Hypothalamus (tissue), 51 donors: Measurements from ENCODE around the gene C1QTNF1.
A peak's percentile ranks its signal among the peaks of the same experiment; 100 is the strongest.
"Not testable (repeated sequence)": the region's sequence is repeated elsewhere in the genome, so short reads cannot be mapped to it uniquely, and the experiment has no call there.

Experiments used
- DNase-seq, 51 donors: peaks; one replicate each; lab custom pipeline; 2025; lab: John Stamatoyannopoulos, UW

The C1QTNF1 gene

DNA sequence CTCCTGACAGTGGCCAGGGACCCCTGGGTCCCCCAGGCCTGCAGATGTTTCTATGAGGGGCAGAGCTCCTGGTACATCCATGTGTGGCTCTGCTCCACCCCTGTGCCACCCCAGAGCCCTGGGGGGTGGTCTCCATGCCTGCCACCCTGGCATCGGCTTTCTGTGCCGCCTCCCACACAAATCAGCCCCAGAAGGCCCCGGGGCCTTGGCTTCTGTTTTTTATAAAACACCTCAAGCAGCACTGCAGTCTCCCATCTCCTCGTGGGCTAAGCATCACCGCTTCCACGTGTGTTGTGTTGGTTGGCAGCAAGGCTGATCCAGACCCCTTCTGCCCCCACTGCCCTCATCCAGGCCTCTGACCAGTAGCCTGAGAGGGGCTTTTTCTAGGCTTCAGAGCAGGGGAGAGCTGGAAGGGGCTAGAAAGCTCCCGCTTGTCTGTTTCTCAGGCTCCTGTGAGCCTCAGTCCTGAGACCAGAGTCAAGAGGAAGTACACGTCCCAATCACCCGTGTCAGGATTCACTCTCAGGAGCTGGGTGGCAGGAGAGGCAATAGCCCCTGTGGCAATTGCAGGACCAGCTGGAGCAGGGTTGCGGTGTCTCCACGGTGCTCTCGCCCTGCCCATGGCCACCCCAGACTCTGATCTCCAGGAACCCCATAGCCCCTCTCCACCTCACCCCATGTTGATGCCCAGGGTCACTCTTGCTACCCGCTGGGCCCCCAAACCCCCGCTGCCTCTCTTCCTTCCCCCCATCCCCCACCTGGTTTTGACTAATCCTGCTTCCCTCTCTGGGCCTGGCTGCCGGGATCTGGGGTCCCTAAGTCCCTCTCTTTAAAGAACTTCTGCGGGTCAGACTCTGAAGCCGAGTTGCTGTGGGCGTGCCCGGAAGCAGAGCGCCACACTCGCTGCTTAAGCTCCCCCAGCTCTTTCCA lies 25.1 kb downstream of the C1QTNF1 start:
- no peak for DNase-seq

DNA sequence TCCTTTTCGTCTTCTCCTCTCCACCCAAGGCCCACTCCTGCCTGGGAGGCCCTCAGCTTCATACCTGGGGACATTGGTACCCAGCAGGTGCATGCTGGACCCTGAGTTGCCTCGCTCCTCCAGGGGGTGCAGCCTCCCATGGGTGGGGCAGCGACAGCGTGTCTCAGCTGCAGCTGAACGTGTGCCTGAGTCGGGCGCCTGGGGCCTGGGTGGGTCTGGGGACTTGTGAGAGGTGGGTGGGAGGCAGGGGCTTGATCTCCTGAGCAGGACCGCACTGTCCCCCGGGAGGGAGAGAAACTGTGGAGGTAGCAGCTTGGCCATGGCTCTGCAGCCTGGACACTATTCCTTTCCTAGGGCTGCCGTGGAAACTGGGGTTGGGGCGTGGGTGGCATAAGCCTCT lies 25.9 kb downstream of the C1QTNF1 start:
- DNase-seq = no peak

DNA sequence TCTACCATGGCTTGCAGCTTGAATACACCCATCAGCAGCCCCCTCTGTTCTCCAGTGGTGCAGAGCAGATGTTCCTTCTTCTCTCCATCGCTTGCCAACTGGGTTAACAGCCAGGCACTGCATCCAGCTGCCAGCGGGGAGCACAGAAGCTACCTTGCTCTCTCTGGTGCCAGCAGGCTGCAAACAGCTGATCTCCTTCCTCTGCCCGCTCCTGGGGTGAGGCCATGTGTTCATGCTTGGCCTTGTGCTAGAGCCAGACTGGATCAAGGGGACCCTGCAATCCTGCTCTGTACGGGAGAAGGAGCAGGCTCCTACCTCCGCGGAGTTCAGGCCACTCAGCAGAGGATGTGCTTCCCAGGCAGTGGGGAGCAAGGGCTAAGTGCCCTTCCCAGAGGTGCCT lies 26.6 kb downstream of the C1QTNF1 start:
- no peak for DNase-seq

DNA sequence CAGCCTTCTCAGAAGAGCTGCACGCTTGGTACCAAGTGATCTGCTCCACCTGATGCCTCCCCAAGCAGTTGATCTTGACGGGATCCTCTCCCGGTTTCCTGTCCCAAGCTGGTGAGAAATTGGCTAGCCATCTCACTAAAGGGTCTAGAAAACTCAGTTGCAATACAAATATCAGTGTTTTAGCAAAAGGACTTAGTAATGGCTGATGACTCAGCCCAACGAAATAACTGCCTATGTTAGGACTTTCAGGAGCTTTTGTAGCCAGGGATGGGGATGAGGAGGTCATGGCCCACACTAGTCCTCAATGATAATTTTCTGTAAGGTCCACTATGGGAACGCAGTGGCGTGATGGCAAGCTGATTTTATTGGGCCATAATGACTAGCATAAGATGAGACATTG lies 27.3 kb downstream of the C1QTNF1 start:
- no peak for DNase-seq

DNA sequence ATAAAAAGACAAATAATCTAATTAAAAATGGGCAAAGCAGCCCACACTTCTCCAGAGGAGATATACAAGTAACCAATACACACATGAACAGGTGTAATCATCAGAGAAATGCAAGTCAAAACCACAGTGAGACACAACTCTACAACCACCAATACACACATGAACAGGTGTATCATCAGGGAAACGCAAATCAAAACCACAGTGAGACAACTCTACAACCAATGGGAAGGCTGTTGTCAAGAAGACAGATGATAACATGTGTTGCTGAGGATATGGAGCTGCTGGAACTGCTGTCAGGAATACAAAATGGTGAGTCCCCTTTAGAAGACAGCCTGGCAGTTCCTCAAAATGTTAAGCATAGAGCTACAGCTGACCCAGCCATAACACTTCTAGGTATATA lies 28.2 kb downstream of the C1QTNF1 start:
- DNase-seq = no peak

DNA sequence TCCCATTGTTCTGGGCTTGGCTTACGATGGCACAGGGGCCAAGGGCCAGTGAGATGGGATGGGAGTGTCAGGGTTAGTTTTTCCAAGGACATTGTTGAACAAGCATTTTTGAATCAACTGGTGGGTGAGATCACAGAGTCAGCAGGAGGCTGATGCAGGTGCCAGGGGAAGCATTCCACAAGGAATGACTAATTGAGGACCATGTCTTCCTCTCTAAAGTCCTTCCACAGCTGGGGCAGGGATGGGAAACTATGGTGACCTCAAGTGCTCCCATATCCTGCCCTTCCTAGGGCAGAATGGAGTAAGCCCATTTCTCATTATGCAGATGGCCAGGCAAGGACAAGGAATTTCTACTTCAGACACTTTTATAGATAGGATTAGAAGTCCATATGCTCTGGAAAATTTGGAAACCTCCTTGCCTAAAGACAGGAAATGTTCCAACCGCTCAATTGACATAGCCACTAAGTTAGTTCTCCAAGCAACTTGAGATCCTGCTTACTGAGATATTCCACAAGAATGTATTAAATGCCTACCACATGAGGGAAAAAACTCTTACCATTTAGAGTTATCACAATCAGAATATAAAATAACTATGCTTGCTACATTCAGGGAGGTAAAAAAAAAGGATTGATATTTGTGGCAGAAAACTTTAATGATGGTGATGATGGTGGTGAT lies 29.4 kb downstream of the C1QTNF1 start:
- no peak for DNase-seq

DNA sequence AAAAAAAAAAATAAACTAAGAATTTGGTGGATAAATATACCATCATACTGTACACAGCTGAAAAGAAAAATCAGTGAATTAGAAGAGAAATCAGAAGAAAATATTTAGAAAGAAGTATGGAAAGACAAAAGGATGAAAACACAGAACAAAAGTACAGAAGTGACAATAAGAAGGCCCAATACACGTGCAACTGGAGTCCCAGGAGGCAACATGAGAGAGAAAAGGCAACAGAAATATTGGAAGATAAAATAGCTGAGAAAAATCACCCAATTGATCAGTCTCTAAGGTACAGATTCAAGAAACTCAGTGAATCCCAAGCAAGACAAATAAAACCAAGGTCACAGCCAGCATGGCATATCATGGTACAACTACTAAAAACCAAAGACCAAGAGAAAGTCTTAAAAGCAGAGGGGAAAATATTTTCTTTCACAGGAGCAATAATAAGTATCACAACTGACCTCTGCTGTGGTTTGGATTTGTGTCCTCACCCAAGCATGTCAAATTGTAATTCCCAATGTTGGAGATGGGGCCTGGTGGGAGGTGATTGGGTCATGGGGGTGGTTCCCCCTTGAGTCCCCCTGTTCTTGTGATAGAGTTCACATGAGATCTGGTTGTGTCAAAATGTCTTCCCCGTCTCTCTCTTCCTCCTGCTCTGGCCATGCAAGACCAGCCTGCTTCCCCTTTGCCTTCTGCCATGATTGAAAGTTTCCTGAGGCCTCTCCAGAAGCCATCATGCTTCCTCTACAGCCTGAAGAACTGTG lies 30.4 kb downstream of the C1QTNF1 start:
- no peak for DNase-seq

DNA sequence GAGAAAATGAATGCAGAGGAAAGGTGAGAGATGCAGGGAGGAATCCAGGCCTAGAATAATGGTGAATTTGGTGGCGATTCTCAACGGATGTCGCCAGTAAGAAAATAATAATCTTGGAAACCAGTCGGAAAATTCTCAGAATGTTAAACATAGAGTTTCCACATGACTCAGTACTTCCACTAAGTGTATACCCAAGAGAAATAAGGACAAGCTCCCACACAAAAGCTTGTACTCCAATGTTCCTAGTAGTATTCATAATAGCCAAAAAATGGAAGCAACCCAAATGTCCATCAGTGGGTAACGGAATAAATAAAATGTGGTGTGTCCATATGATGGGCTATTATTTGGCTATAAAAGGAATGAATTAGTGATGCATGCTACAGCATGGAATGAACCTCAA lies 31.2 kb downstream of the C1QTNF1 start:
- no peak for DNase-seq

DNA sequence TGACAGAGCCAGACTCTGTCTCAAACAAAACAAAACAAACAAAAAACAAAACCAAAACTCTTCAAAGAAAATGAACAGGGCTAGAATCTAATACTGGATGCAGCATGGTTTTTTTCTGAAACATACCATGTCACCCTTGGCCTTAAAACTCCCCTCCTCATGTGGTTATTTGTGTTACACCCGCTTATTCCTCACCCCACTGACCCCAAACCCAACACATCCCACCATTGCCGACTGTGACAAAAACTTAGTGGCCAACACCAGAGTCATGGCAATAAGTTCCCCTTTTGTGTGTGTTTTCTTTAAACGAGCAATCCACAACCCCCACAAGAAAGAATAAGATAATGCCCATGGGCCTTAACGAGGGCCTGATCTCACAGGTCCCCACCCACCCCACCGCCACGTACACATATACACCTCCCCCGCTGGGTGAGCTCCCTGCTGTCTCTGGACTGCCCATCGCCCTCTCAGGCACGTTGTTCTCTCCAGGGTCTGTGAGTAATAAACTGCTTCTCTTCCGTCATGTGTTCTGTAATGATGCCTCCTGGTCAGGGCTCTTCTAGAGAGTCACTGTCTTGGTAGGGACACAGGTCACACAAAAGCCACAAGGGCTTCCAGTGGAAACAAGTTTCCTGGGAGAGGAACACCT lies 33.9 kb downstream of the C1QTNF1 start:
- no peak for DNase-seq

DNA sequence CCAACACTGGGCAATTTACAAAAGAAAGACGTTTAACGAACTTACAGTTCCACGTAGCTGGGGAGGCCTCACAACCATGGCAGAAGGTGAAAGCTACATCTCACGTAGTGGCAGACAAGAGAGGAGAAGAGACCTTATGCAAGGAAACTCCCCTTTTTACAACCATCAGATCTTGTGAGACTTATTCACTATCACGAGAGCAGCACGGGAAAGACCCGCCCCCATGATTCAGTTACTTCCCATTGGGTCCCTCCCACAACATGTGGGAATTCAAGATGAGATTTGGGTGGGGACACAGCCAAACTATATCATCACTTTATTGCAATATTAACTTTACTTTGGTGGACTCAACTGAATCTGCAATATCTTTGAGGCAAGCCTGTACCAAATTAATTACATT lies 38.7 kb downstream of the C1QTNF1 start:
- no peak for DNase-seq

DNA sequence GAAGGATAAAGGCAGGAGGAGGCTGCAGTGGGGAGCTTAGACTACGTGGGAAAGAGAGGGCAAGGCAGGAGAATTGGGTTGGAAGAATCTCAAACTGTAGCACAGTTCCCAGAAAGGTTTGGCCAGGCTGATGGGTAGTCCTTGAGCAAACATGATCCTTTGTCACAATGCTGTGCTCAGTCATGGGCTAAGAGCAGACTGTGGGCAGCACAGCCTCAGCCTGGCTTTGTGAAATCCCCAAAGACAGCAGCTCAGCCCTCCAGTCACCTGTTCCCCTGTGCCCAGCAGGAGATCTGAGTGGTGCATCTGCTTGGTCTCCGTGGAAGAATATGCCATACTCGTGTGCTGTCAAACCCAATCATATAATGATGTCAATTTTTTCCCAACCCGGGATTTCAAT lies 40.1 kb downstream of the C1QTNF1 start:
- DNase-seq = no peak

DNA sequence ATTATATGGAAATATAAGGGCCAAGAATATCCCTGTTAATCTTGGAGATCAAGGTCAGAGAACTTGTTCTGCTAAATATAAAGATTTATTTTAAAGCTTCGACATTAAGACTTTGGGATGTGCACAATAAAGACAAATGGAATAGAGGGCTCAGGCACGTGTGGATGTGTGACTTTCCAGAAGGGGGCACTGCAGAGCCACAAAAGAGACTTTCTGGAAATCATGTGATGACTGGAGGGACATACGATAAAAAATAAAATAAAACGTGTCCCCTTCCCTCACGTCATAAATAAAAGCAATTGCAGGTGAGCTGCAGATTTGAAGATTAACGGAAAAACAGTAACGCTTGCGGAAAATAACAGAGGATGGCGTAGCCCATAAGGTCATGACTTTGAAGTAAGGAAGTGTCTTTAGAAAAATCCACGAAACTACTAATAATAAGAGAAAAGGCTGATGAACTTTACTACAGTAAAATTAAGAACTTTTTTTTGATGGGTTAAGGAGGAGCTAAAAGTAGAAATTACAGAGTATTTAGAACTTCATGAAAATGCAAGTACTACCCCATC lies 41.2 kb downstream of the C1QTNF1 start:
- peak in 9 of 51 donors; percentile 5 to 26 (median 18) for DNase-seq

DNA sequence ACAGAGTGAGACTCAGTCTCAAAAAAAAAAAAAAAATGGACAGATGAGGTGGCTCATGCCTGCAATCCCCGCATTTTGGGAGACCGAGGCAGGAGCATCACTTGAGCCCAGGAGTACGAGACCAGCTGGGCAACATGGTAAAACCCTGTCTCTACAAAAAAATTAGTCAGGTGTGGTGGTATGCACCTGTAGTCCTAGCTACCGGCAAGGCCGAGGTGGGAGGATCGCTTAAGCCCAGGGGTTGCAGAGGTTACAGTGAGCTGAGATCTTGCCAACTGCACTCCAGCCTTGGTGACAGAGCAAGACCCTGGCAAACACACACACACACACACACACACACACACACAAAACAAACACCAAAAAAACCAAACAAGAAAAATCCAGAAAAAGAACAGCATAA lies 43.0 kb downstream of the C1QTNF1 start:
- DNase-seq = no peak

DNA sequence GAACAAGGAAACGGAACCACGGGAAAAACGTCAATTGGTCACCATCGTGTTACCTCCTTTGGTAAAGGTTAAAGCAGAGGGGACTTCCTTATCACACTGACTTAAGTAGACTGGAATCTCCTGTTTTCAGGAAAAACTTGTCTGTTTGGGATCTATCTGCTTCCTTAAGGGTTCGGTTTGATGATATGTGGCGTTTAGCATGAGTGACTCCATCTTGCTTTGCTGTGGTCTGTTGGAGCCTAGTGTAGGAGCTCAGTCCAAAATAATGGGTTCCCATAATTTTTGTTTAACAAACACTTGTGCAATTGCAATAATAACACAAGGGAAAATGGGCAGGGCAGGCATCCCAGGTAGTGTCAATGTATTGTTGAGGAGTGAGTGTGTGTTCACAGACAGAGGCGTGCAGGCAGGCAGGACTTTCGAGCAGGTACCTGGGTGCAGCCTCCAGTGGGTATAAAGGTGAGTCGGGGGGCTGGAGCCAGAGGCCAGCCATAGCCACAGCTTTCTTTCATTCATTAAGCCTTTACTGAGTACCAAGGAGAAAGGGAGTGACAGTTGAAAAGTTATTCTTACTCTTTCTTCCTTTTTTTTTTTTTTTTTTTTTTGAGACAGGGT lies 46.4 kb downstream of the C1QTNF1 start:
- no peak for DNase-seq

DNA sequence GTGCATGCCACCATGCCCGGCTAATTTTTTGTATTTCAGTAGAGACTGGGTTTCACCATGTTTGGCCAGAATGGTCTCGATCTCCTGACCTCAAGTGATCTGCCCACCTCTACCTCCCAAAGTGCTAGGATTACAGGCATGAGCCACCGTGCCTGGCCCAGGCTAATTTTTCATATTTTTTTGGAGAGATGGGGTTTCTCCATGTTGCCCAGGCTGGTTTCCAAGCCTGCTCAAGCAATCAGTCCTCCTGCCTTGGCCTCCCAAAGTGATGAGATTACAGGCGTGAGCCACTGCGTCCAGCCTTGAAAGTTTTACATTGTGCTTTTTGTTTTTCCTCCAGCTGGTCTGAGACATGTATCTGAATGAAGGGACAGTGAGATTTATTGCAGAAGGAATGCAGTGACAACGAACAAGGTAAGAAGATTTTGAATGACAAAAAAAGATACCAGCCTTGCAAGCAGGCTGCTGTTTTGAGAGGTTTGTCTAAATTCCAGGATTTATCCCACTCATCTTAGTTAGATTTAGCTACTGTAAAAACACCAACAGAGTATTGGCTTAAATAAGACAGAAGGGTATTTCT lies 47.3 kb downstream of the C1QTNF1 start:
- no peak for DNase-seq

DNA sequence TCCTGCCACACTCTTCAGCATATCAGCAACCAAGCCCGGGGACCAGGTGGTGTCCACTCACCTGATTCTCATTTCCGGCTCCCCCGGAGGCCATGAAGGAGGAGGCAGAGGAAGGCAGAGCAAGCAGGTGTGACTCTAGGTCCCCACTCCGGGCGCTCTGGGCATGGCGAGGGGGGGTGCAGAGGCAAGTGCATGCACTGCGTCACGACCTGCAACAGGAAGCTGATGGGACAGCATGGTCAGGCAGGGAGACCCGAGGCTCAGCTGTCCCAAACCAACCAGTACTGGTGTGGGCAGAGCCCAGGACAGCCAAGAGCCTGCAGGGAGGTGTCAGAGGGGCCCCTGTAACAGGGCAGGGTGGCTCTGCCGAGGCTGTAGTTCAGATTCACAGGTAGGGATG lies 48.6 kb downstream of the C1QTNF1 start:
- DNase-seq = no peak

DNA sequence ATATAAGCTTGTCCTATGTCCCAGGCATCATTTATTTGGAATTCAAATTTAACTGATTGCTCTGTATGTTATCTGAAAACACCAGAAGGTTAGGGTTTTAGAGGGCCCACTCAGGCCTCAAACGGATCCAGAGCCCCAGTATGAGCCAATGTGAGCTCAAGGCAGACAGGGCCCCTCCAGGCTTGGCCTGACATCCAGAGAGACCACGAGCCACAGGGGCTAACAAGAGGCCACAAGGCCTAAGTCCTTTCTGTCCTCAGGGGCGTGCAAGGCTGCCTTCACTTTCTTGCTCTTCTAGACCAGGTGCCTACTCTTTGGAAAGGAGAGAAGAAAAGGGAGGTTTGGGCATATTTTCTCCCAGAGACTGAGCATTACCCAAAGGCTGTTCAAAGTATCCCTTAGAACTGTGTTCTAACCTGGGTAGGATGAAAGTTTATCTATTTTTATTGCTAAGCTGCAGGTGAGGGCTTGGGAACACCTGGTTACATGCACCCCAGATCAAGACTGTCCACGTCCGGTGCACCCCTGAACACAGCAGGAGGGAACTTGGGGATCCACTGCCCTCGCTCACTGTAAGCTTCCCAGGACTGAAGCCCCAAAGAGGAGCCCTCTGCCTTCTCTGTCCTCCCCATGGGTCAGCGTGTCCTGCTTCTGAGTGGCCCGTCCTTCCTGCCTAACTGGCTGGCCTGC lies 49.2 kb downstream of the C1QTNF1 start:
- no peak for DNase-seq

DNA sequence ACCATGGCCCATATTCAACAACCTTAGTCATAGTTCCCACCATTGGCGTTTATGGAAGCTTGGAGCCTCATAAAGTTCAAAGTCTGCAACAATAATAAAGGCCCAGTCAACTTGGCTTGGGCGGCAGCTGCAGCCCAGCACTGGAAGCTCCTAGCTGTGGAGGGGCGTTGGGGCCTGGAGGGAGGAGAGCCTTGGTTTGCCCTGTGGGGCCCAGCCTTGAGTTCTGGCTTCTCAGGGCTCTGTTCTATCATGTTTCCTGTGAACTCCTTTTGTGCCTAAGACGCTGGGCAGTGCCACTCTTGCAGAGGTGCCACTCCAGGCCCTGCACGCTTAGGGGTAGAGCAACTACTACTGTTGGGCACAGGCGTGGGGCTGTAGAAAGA lies 49.7 kb downstream of the C1QTNF1 start:
- DNase-seq = no peak

DNA sequence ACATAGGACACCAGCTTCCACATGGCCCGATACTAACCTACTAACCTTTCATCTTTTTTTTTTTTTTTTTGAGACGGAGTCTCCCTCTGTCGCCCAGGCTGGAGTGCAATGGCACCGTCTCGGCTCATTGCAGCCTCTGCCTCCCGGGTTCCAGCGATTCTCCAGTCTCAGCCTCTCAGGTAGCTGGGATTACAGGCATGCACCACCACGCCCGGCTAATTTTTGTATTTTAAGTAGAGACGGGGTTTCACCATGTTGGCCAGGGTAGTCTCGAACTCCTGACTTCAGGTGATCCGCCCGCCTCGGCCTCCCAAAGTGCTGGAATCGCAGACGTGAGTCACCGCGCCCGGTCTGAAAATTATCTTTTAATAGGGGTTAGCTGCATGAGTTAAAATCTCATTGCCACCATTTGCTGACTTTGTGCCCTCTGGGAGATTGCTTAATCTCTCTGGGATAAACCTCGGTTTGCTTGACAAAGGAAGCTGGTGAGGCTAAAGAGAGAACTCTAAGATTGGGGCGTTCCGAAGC lies 50.2 kb downstream of the C1QTNF1 start:
- DNase-seq = not testable (repeated sequence)
